Peyer's patch (tissue), 4 donors: Measurements from ENCODE around the gene P4HA1.

Experiments used
- CTCF ChIP-seq, 6 experiments: fragments of 450-650 bp in 4 of 6; fragments of 200-600 bp in 2 of 6; sonication (generic) in 1 of 6; IDR thresholded peaks; one replicate each; pipeline ENCODE4 v1.5.1; 2017 to 2019; ENCODE audit warnings: antibody characterized with exemption in 6 of 6, mild to moderate bottlenecking in 3 of 6, moderate library complexity in 1 of 6
- POLR2A ChIP-seq, 2 donors: fragments of 450-650 bp; IDR thresholded peaks; one replicate each; pipeline ENCODE4 v1.5.1; 2017; ENCODE audit warnings: antibody characterized with exemption in 2 of 2, mild to moderate bottlenecking in 2 of 2, moderate library complexity in 2 of 2

GRCh38 chr10:73096041-73096448 is 621 bp downstream of the P4HA1 start:
- TF ChIP-seq CTCF (IDR thresholded peaks at IDR 0.05) (no peak), POLR2A (IDR thresholded peaks at IDR 0.05) (peak; percentile 6 to 22)
